GM18519 (cell line): ENCODE results near the gene FGD2.

Source experiments
- ATAC-seq: cut with Tn5 transposase; IDR thresholded peaks from one replicate; pipeline ENCODE4 v1.9.1; 2021; ENCODE audit warnings: mild to moderate bottlenecking, moderate library complexity; ENCODE audit not compliant: unreplicated experiment, low FRiP score

FGD2 gene

DNA sequence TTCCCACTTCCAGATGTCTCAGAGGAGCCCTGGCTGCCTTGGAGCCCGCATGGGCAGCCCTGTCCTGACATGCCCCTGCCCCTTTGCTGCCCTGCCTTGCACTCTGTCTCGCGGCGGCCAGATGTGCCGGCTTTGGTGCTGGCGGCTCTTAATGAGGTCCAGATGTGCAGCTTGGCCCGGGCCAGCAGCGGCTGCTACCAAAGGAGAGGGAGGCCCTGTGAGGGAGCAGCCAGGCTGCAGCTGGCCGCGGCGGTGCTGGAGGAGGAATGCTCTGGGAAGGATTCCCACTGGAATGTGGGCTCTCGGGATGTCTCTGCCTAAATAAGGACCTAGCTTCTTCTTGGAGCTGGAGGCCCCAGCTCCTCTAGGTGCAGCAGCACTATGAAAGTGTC lies 72.4 kb downstream of the FGD2 start:
- no peak for ATAC-seq
